Ectodermal cell (in vitro differentiated cells): ENCODE data around the gene ZNF503.

Experiments used
- H3K27ac ChIP-seq: 2 replicates; pipeline ENCODE4 v1.7.0; 2013; ENCODE audit warnings: mild to moderate bottlenecking, low read depth, low read length; ENCODE audit not compliant: insufficient read depth, poor library complexity, severe bottlenecking
- H3K27me3 ChIP-seq: 2 replicates; pipeline ENCODE4 v1.7.0; 2013; ENCODE audit warnings: mild to moderate bottlenecking, low read length; ENCODE audit not compliant: insufficient read depth, control insufficient read depth, poor library complexity, severe bottlenecking
- H3K36me3 ChIP-seq: one replicate; pipeline ENCODE4 v1.7.0; 2013; ENCODE audit warnings: low read length; ENCODE audit not compliant: control insufficient read depth, insufficient read depth
- H3K4me1 ChIP-seq: one replicate; pipeline ENCODE4 v1.7.0; 2013; ENCODE audit warnings: low read length; ENCODE audit not compliant: control insufficient read depth, insufficient read depth
- H3K4me3 ChIP-seq: 2 replicates; pipeline ENCODE4 v1.7.0; 2013; ENCODE audit warnings: low read depth, low read length, control low read depth; ENCODE audit not compliant: insufficient read depth
- H3K9me3 ChIP-seq: 2 replicates; pipeline ENCODE4 v1.7.0; 2013; ENCODE audit warnings: mild to moderate bottlenecking, low read length, moderate library complexity; ENCODE audit not compliant: control insufficient read depth
- WGBS, 2 experiments: methylation state at CpG; one replicate each; pipeline ENCODE4 v1.1.7; 2013; ENCODE audit warnings: missing lambda C conversion rate in 2 of 2; 5-methylcytosine and 5-hydroxymethylcytosine counted together

ZNF503 gene

DNA sequence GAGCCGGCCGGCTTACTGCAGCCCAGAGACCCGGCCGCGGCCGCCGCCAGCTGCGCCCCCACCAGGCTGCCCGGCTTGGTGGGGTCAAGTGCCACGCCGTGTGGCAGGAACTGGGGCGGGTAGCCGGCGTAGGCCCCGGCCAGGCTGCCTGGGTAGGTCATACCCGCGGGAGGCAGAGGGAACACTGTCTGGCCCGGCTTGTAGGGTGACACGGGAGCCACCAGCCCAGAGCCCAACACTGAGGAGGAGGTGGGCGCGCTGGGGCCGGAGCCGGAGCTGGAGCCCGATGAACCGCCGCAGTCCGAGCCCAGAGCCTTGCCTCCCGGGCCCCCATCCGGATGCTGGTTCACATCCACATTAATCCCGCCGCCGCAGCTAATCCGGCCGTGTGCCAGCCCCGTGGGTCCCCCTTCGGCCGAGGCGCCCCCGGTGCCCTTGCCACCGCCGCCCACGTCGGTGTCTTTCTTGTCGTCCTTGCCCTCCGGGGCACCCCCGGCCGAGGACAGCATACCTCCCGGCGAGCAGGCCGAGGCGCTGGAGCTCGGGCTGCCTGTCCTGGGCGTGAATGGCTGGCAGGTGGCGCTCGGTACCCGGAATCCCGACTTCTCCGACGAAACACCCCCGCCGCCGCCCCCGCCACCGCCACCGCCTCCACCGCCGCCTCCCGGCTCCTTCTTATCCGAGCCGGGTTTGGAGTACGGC is 2.0 kb downstream of the ZNF503 start:
- peaks cover 13% of the 10 kb centered on the region for H3K36me3 ChIP-seq
- peaks cover 6% of the 10 kb centered on the region for H3K4me1 ChIP-seq
- peaks cover 83% of the 10 kb centered on the region for H3K27me3 ChIP-seq
- H3K27ac ChIP-seq, result no peak overlapping the region
- WGBS, 2 experiments, result 1% methylated on average over 71 of the region's 71 CpGs
- H3K9me3 ChIP-seq, result no peaks in the 10 kb centered on the region
- peak overlapping the region; percentile 91 for H3K4me3 ChIP-seq

DNA sequence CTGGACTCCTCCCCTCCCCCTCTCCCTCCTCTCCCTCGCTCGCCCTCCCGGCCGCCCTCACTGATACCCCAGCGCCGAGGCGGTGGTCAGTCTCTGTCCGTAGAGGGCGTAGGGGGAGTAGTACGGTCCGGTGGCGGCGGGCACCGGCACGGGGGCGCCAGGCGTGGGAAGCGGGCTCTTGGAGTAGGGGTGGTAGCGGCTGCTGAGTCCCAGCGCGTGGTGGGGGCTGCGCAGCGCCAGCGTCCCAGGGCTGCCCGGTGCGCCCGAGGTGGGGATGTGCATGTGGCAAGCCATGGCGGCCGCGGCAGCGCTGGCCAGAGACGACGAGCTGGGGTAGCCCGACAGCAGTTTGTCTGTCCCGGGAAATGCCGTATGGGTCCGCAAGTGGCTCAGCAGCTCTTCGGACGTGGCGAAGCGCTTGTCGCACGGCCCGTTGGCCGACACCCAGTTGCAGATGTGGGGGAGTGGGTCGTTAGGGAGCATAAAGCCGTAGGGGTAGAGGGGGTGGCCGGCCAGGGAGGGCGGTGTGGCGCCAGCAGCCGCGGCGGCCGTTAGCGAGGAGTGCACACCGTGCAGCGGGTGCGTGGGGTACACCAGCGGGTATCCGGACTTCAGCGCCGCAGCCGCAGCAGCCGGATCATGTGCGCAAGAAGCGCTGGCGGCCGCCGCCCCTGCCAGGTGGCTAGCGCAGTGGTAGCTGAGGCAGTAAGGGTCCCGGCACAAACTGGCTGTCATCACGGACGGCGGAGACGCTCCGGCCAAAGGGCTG is 2.7 kb downstream of the ZNF503 start:
- Histone ChIP-seq H3K36me3 (peaks cover 13% of the 10 kb centered on the region), H3K9me3 (no peaks in the 10 kb centered on the region), H3K4me1 (no peaks in the 10 kb centered on the region), H3K27me3 (peaks cover 83% of the 10 kb centered on the region), H3K27ac (no peak overlapping the region), H3K4me3 (peak overlapping the region; percentile 91)
- 1% methylated on average over 76 of the region's 76 CpGs for WGBS, 2 experiments

DNA sequence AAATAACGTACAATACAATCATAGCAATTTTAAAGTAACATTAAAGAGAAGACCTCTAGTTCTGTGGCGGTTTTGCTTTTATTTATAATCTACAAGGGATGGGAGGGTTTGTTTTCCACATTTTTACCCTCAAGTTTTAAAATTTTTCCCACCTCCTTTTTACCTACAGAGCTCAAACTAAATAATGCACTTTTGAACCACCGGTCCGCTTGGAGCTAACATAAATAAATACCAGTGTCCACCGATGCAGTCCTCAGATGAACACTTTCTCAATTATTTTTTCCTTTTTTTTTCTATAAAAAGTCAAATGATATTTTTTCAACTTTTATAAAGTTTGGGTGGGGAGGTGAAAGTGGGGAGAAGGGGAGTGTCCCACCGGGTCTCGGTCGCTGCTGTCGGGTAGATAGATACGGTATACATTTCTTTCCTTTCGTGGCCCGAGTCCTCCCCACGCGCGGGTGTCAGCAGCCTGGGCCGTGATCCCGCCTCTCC is 3.3 kb downstream of the ZNF503 start:
- WGBS, 2 experiments, result 5 to 7% methylated on average over 15 to 16 of the region's 17 CpGs
- H3K9me3 ChIP-seq, result no peaks in the 10 kb centered on the region
- H3K4me1 ChIP-seq, result no peaks in the 10 kb centered on the region
- peaks cover 13% of the 10 kb centered on the region for H3K36me3 ChIP-seq
- H3K27me3 ChIP-seq, result peaks cover 83% of the 10 kb centered on the region
- no peak overlapping the region for H3K27ac ChIP-seq
- H3K4me3 ChIP-seq, result peak overlapping the region; percentile 91

DNA sequence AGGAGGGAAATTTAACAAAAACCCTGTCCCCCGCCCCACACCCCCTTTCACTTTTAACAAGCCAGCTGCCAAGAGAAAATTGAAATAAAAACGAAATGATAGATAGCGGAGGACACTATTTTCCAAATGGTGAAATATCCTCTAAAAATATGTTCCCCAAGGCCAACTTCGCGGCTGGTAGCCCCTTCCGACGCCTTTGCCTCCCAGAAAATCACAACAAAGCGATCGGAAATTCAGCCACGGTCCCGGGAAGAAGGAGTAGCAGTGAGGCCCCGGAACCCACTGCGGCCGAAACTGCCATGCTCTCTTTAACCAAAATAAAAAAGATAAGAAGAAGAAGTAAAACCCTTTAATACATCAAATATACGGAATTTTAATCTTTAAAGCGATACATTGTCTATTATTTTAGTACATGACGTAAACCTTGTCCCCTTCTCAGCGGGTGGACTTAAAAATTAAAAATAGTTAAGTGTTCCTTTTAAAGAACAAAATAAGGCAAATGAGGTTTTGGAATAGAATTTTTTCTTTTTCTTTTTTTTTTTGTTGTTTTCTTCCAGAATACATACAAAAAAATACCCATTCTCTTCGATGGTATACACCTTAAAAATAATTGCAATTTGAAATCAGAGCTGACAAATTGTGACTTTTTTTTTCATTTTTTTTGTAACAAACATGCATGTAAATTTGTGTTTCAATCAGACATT is 3.9 kb downstream of the ZNF503 start:
- Histone ChIP-seq H3K36me3 (peaks cover 13% of the 10 kb centered on the region), H3K9me3 (no peaks in the 10 kb centered on the region), H3K4me3 (peak overlapping the region; percentile 91), H3K27ac (no peak overlapping the region), H3K4me1 (no peaks in the 10 kb centered on the region), H3K27me3 (peaks cover 83% of the 10 kb centered on the region)
- 3 to 7% methylated on average over 10 to 18 of the region's 19 CpGs for WGBS, 2 experiments

DNA sequence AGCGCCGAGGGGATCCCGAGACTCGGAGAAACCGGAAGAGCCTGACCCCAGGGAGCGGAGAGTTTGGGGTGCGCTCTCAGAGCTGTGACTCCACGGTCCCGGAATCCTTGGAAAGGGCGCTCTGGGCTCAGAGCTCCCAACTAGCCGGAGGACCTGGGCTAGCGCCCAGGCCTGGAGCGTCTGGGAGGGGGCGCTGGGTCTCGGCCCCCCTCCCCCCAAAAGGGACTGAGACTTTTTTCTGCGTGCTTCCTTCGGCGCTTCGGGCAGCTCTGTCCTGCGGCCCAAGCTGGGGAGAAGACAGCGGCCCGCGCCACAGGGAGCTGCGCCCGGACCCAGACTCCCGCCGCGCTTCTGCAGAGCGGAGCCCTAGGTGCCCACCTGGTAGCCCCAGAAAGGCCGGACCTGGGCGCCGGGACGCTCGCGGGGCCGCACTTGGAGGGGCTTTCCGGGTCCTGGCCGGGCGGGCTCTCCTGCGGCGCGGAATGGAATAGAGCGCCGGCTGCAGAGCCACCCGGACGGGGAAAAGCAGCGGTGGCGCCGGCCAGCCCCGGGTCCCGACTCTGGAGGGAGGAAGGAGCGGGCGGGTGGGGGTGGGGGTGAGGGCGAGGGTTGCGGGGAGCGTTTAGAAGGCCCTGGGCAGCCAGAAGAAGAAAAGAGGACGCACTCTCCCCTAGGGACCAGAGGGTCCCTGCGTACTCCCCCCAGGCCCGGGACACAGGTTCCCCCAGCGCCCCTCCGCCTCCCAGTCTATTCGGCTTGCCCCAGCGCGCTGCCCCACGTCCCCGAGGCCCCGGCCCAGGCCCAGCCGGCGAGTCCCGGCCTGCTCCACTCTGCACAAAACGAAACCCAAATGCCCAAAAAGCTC is 4.7 kb downstream of the ZNF503 start:
- no peaks in the 10 kb centered on the region for H3K4me1 ChIP-seq
- peak overlapping the region; percentile 6 for H3K27ac ChIP-seq
- H3K9me3 ChIP-seq, result no peaks in the 10 kb centered on the region
- WGBS, 2 experiments, result 1% methylated on average over 71 of the region's 71 CpGs
- peaks cover 91% of the 10 kb centered on the region for H3K27me3 ChIP-seq
- peak overlapping the region; percentile 91 for H3K4me3 ChIP-seq
- peaks cover 13% of the 10 kb centered on the region for H3K36me3 ChIP-seq

DNA sequence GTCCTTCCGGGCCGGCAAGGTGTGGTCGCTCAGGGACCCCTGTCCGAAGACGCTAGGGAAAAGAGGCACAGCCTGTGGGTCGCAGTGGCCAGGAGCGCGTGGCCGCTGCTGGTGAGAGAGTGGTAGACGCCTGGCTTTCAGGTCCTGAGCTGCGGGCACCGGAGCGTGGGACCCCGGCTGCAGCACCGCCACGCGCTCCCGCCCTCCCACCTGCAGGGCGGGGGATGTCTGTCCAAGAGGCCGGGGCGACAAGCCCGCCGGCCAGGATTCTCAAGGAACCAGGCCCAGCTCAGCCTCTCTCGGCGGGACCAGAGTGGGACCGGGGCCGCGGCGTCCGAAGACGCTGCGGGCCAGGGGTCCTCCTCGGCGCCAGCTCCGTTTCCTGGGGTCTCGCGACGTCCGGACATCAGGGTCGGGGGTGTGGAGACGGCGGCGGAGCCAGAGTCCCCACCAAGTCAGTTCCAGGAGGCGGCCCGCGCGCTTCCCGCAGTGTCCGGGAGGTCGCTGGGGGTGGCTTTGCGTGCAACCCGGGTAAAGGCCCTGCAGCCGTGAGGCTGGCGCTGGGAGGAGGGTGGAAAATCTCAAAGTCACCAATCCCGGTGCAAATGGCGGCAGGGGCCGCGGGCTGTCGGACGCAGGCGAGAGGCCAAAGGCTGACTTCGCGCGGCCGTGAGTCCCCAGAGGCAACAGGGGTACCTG is 5.5 kb downstream of the ZNF503 start:
- peaks cover 91% of the 10 kb centered on the region for H3K27me3 ChIP-seq
- H3K36me3 ChIP-seq, result peaks cover 13% of the 10 kb centered on the region
- H3K9me3 ChIP-seq, result no peaks in the 10 kb centered on the region
- H3K4me1 ChIP-seq, result no peaks in the 10 kb centered on the region
- 2% methylated on average over 65 of the region's 65 CpGs for WGBS, 2 experiments
- H3K4me3 ChIP-seq, result peak overlapping the region; percentile 91
- peak overlapping the region; percentile 6 for H3K27ac ChIP-seq

DNA sequence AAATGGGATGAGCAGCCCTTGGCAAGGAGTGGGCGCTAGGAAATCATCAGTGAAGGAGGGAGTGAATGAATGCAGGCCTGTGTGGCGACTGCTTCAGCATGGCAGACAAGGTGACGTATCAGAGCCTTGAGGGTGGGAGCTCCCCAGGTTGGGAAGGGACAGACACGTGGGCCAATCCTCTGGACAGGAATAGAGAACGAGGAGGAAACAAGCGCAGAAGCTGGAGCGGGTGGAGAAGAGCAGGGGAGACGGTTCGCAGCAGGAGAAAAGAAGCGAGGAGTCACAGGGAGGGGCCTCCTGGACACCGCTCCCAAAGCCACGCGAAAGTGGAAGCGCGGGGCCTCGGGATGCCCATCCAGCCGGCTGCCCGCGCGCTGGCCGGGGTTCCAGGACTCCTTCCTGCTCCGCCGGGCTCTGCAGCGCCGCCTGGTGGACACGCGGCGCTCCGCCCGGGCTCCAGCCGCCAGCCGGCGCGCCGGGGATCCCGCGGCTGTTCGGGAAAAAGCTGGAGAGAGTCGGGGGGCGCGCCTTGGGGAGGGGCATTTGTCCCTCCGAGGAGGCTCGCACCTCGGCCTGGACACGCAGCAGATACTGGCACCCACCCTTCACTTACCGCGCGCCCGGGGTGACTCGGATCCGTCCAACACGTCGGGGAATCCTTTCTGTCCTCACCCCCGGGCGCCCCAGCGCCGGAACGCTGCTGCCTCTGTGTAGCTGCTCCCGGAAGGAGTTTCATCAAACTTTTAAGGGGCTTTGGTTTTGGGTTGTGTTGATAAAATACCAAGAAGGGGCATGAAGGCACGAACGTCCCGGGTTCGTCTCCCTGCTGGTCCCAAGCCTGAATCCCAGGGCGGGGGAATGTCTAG is 6.3 kb downstream of the ZNF503 start:
- H3K4me1 ChIP-seq, result no peaks in the 10 kb centered on the region
- H3K36me3 ChIP-seq, result peaks cover 13% of the 10 kb centered on the region
- H3K27me3 ChIP-seq, result peaks cover 83% of the 10 kb centered on the region
- H3K9me3 ChIP-seq, result no peaks in the 10 kb centered on the region
- no peak overlapping the region for H3K27ac ChIP-seq
- H3K4me3 ChIP-seq, result peak overlapping the region; percentile 91
- WGBS, 2 experiments, result 7% methylated on average over 64 of the region's 64 CpGs

DNA sequence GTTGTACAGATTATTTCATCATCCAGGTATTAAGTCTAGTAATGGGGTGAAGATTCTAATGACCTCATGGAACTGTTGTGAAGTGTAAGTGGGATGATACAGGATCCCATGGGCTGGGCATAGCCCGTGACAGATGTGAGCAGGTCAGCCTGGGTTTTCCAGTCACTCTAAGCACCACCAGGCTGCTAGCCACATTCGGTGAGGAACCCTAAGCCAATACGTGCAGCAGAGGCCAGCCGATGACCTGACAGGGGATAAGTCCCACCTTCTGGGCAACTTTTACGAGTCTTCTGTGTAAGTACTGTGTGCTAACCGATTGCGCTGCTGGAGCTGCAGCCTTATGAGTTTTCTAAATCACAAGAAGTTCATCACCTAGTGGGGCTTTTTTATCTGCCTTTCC is 7.3 kb downstream of the ZNF503 start:
- H3K4me3 ChIP-seq, result no peak overlapping the region
- H3K36me3 ChIP-seq, result peaks cover 7% of the 10 kb centered on the region
- H3K4me1 ChIP-seq, result no peaks in the 10 kb centered on the region
- 88 to 89% methylated on average over 7 of the region's 7 CpGs for WGBS, 2 experiments
- H3K27ac ChIP-seq, result no peak overlapping the region
- H3K27me3 ChIP-seq, result peaks cover 73% of the 10 kb centered on the region
- no peaks in the 10 kb centered on the region for H3K9me3 ChIP-seq
